IPS-18c (cell line): ENCODE results near the gene OPCML.

Experiments
- H3K4me3 ChIP-seq: 2 replicates; pipeline ENCODE4 v1.7.0; 2013; ENCODE audit warnings: low read depth, mild to moderate bottlenecking, low read length, moderate library complexity; ENCODE audit not compliant: insufficient read depth
- H3K9me3 ChIP-seq: one replicate; pipeline ENCODE4 v1.6.1; 2013; ENCODE audit warnings: mild to moderate bottlenecking, low read length, moderate library complexity; ENCODE audit not compliant: control insufficient read depth, insufficient read depth

The OPCML gene

DNA sequence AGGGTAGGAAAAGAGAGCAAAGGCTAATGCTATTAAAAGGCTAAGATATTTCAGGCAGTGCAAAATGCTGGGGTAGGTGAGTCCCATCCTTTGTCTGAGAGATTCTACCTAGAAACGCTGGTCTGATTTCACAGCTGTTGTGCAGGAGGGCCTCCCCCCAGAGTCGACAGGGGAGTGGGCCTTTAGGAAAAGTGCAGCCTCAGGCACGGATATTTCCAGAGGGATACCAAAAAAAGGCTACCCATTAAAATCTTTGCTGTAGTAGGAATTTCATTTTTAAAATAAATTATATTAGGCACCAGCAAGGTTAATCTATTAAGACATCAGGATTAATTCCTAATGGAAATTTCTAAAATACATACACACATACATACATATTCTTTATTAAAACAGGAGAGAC, 280.5 kb downstream of the OPCML start:
- no peak overlapping the region for H3K4me3 ChIP-seq
- H3K9me3 ChIP-seq = no peaks in the 10 kb centered on the region

DNA sequence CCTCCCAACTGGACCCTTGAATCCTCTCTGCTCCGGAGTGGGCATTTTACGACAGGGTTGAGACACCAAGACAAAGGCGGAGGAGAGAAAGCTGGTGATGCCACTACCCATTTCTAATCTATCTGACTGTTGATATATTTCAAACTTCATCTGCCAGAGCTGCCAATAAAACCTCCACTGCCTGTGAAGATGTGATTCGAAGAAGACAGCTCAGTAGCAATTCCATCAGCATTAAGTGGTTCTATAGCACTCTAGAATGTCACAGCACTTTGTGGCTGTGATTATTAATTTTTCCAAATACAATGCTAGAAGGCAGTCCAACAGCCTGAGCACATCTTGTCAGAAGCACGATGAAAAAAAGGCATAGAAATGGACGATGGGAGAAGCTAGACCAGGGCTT, 282.8 kb downstream of the OPCML start:
- Histone ChIP-seq H3K9me3 (no peaks in the 10 kb centered on the region), H3K4me3 (no peak overlapping the region)

DNA sequence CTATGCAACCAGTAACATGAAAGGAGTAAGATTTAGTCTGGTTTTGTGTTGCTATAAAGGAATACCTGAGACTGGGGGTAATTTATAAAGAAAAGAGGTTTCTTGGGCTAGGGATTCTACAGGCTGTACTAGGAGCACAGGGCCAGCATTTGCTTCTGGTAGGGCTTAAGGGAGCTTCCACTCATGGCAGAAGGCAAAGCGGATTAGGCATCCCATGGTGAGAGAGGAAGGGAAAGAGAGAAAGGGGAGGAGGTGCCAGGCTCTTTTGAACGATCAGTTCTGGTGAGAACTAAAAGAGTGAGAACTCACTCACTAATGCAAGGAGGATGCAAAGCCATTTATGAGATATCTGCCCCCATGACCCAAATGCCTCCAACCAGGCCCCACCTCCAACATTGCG, 283.2 kb downstream of the OPCML start:
- Histone ChIP-seq H3K4me3 (no peak overlapping the region), H3K9me3 (no peaks in the 10 kb centered on the region)

DNA sequence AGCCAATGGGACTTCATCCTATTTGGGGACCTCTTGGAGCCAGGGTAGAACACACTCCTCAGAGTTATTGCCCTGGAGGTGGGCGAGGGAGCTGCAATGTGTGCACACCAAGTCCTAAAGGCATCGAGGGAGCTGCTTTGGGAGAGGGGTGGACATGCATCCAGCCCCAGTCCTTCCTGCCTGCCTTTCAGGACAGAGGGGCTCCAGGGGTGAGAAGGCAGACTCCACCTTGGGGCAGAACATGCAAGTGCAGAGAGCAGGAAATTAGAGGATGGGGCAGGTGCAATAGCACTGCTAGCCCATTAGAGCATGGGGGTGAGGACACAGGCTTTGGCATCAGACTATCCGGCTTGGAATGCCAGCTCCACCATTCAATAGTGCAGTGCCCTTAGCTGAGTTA, 288.5 kb downstream of the OPCML start:
- H3K9me3 ChIP-seq = no peaks in the 10 kb centered on the region
- no peak overlapping the region for H3K4me3 ChIP-seq

DNA sequence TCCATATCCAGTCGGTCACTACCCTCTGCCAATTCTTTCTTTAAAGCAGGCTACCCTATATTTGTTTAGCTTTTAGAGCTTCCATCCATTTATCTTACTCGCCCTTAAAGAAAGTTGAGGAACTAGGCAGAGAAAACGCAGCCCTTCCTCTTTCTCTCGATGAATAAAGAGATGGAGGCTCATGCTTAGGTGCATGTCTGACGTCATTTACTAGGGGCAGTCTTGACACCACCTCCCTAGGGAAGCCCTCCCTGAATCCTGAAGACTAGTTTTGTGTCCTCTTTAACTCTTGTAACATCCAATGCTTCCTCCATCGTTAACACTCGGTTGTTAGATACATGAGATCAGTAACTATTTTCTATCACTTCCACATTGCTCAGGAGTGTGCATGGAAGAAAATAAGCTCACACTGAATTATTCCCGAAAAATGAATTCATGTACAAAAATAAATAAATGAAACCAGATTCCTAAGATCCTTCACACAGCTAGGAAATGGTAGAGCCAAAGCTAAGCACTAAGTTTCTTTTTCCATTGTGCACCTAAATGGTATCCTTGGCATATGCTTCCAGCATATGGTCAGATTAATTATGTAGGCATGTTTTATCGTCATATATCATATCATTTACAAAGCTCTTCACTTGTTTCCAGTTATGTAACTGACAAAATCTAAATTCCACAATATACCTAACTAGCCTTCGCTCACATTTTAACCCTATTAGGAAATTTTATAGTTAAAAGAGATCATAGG, 291.2 kb downstream of the OPCML start:
- Histone ChIP-seq H3K9me3 (no peaks in the 10 kb centered on the region), H3K4me3 (no peak overlapping the region)

DNA sequence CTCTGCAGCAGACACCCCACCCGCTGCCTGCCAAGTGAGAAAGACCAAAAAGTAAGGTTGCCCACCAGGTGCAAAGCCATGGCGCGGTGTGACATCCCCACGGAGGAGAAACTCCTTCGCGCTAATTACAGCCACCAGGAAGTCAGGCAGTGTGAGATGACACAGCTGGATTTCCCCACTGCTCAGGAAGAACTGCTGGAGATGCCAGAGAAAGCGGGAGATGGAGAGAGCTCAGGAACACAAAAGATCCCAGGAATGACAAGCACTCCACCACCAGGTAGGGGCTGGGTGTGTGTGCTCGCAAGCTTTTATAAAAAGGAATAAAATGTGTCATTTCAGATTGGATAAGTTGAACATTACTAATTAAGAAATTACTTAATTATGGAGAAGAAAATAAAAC, 292.7 kb downstream of the OPCML start:
- no peaks in the 10 kb centered on the region for H3K9me3 ChIP-seq
- H3K4me3 ChIP-seq = no peak overlapping the region

DNA sequence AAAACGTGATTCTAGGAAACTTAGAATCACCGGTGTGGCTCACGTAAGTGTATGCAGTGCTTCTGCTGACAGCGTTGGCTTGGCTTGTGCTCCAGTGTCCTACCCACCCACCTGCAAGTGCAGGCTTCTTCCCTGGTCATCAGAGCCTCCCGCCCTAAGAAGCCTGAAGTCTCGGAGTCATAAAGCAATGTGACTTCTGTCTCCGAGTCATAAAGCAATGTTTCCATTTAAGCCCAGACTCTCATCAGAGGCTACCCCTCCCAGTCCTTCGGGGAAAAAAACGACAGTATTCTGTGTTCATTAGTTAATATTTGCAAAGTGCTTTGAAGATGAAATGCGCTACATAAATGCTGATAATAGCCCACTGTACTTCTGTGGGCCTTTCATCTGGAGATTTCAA, 293.8 kb downstream of the OPCML start:
- H3K9me3 ChIP-seq = no peaks in the 10 kb centered on the region
- no peak overlapping the region for H3K4me3 ChIP-seq

DNA sequence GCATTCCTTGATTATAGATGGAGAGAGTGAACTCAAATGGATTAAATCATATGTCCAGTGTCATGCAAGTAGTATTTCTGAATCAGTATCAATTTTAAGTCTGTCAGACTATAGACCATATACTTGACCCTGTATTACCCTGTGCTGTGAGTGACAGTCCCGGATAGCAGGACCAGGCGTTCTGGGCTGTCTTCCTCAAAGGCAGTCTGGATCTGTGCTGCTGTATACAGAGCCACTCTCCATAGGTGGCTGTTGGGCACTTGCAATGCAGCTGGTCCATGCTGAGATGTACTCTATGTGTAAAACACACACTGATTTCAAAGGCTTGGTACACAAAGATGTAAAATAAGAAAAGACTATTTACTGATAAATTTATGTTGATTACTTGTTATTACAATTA, 294.3 kb downstream of the OPCML start:
- H3K4me3 ChIP-seq = no peak overlapping the region
- H3K9me3 ChIP-seq = no peaks in the 10 kb centered on the region

DNA sequence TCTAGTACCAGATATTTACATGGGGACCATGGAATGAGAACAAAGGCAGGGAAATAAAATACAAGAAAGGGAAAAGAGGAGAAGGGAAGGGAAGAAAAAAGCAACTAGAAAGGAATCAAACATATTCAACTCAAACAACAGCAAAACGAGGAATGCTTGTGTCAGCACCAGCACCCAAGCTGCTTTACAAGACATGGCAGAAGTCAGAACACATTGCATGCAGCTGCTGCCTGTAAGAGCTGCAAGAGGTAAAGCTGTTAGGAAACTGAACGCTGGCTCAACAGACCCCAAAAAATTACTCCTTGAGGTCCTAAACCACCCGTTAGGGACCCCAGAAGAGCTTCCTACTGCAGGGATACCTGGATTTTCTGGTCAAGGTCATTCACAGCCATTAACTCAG, 296.9 kb downstream of the OPCML start:
- H3K9me3 ChIP-seq = no peaks in the 10 kb centered on the region
- no peak overlapping the region for H3K4me3 ChIP-seq

DNA sequence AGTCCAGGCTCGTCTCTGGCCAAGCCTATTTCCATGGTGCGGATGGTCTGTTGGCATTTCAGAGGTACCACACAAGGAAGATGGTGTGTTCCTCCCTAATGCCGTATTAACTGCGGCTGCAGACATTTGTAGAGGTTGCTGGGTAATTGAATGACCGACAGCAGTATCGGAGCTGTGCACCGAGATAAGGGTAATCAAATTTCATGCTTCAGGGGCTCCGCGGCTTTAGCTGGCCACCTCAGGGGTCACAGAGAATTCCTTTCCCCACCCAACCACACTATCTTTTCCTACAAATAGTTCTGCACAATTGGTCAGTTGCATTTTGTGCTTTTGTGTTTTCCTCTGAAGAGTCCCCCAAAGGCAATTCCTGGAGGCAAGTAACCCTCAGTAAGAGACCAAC, 297.4 kb downstream of the OPCML start:
- no peak overlapping the region for H3K4me3 ChIP-seq
- H3K9me3 ChIP-seq = no peaks in the 10 kb centered on the region

DNA sequence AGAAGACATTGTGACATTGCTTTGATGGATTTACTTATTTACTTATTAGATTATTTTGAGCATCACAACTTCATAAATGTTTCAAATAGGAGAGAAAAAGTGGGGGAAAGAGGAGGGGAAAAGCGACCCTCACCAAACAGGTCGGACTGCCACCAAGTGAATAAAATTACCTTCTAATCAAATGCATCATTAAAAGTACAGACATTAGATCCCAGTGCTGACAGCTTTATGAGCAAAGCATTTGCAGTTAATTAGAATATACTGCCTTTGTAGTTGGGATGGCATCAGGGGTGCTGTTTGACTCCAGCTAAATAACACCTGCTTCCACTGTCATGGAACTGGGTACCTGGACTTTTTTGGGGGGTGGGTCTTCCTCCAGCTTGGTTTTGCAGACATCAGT, 299.6 kb downstream of the OPCML start:
- Histone ChIP-seq H3K9me3 (no peaks in the 10 kb centered on the region), H3K4me3 (no peak overlapping the region)

DNA sequence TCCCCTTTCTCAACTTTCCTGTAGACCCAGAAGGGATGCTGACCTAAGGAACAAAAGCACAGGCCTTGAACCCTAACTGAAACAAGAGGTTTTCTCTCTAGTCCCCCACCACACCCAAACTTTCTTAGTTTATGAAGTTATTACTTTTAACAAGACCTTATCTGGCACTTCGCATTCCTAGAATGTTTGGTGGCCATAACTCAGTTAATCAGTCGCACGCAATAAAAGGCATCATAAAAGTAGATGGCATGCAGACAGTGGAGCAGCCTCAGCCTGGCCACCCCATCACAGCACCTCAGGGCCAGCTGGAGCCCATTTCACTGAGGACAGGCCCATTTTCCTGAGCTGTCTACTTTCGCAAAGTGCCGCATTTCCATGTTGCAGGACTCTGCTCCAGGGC, 301.9 kb downstream of the OPCML start:
- Histone ChIP-seq H3K9me3 (no peaks in the 10 kb centered on the region), H3K4me3 (no peak overlapping the region)

DNA sequence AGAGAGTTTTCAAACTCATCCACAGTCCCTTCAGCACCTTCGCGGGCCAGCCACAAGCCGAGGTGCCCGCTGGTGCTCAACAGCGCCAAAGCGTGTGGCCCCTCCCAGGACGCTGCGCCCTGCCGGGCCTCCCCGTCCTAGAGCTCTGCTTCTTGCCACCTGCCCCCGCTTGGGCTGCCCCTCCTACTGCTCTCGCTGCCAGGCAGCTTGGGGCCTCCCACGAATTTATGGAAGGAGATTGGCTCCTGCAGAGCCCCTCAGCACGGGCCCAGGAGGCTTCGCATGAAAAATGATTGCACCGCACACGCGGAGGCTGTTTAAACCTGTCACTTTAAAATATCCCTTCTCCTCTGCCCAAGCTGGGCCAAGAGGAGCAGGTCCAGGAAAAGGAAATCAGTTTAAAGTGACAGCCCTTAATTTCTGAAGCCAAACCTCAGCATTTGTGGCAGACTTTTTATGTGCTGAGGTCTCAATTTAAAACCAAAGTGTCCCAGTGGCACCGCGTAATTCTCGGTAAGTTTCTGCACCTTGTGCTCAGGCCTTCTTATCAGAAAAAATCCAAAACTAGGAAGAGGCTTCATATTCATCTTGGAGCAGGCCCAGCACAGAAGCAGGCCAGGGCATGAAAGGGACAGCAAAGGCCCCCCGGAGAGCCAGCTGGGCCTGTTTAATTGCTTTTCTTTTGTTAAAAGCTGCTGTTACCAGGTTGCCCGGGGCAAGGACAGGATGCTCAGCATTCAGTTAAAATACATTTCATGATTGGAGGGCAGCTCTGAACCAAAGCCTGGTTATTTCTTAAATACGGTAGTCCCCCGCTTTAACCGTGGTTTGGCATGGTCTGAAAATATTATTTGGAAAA, 303.6 kb downstream of the OPCML start:
- no peaks in the 10 kb centered on the region for H3K9me3 ChIP-seq
- peak overlapping the region; percentile 31; the same call in 1 of the 2 replicates for H3K4me3 ChIP-seq

DNA sequence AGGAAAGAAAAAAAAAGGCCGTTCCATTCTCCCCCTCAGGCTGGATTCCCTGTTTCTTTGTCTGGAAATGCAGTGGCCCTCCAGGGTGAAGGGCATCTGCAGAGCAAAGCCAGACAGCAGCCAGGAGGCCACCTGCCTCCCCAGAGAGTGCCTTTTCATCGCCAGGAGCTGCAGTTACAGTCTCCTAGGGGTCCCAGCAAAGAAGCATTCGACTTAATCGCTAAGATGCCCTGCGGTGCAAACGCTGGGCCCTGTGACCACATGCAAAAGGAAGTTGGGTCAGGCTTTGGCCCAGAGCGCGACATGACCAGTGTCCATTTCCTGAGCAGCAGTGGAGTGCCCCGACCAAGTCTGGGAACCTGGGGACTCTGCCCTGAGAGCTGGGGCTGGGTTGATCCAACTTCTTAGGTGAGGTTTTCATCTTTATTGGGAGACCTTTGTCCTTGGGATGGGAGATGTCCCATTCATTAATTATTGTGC, 304.6 kb downstream of the OPCML start:
- no peak overlapping the region for H3K4me3 ChIP-seq
- no peaks in the 10 kb centered on the region for H3K9me3 ChIP-seq

DNA sequence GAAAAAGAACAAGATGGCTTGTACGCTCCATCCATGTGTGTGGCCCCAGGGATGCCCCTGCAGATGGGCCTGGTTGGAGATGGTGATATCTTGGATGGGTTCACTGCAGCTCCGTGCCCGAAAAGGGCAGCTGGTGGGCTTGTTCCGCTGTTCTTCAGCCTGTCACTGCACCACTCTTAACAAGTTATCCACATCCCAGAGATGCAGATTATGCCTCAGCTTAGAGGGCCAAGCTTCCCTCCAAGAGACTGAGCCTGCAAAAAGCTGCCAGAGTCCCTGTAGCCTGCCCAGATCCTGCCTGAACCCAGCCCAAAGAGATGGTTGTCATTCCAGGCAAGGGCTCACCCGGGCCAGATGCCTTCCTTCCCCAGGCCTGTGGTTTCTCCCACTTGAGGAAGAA, 308.0 kb downstream of the OPCML start:
- H3K9me3 ChIP-seq = no peaks in the 10 kb centered on the region
- no peak overlapping the region for H3K4me3 ChIP-seq

DNA sequence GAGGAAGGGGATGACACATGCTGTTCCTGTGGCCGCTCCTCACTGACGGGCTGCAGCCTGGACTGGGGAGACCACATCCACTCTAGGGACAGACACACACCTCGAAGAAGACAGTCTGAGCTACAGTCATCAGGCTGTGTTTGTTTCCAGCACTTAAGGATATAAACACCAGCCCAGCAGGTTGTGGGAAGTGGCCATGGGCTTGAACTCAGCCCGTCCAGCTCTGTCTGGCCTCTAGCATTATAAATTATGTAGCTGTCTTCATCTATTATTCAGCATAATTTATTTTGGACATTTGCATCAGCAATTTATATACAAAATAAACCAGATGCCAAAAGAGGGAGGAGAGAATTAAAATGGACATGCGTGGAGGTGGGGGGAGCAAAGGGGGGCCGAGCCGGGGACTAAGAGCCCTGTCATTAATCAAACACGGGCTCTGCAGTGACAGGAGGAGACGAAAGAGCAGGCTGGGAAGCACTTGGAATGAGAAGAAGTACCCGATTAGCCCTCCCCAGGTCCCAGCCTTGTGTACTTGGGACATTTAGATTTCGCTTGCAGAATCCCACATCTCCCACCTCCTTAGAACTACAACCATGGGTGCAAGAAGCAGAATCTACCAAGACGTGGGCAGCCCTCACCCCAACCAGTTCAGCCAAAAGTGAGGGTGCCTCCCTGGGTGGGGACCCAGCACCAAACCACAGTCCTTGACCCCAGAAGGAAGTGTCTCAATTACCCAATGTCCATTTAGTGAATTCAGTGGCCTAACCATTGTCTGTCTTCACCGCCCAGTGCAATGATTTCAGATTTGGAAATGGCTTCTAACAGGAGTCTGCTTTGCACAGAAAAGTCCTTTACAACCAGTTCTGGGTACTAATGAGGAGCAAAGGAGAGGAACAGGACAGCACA, 309.6 kb downstream of the OPCML start:
- H3K4me3 ChIP-seq = no peak overlapping the region
- H3K9me3 ChIP-seq = no peaks in the 10 kb centered on the region

DNA sequence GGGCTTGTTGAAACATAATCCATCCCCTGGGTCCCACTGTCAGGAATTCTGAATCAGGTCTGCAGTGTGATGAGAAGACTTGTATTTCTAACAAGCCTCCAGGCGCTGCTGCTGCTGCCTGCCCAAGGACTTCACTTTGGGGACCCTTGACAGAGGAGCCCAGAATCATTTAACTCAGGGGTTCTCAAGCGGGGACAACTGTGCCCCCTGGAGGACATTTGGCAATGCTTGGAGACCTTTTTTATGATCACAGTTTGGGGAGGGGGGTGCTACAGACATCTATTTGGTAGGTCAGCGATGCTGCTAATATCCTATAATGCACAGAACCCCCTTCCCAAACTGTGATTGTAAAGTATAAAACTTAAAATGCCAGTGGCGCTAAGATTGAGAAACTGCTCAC, 312.8 kb downstream of the OPCML start:
- Histone ChIP-seq H3K4me3 (no peak overlapping the region), H3K9me3 (no peaks in the 10 kb centered on the region)
